Sigmoid colon (tissue), 7 donors: ENCODE results near the gene ANKRD60. TPM values are rescaled to one million over a fixed set of nuclear protein-coding genes. Genes with fewer than 3 reads are reported as not detected.
A peak's percentile ranks its signal among the peaks of the same experiment; 100 is the strongest.

Experiments used
- DNase-seq: peaks from one replicate; pipeline ENCODE4 v3.0.0-alpha.2; 2019
- H3K27ac ChIP-seq, 4 donors: fragments of 200-600 bp; sonication (generic); one replicate each; pipeline ENCODE4 v1.5.1; 2016 to 2019; ENCODE audit warnings: mild to moderate bottlenecking in 1 of 4
- H3K27me3 ChIP-seq, 3 donors: fragments of 200-600 bp; sonication (generic); one replicate each; pipeline ENCODE4 v1.5.1; 2019; ENCODE audit warnings: mild to moderate bottlenecking in 1 of 3
- H3K36me3 ChIP-seq, 4 donors: fragments of 200-600 bp; sonication (generic); one replicate each; pipeline ENCODE4 v1.5.1; 2016 to 2019
- H3K4me1 ChIP-seq, 4 donors: fragments of 200-600 bp; sonication (generic); one replicate each; pipeline ENCODE4 v1.5.1; 2017 to 2019
- H3K4me3 ChIP-seq, 4 donors: fragments of 200-600 bp; sonication (generic); one replicate each; pipeline ENCODE4 v1.5.1; 2017 to 2019; ENCODE audit warnings: mild to moderate bottlenecking in 2 of 4, moderate library complexity in 1 of 4
- H3K9me3 ChIP-seq, 4 donors: fragments of 200-600 bp in 3 of 4; sonication (generic) in 3 of 4; one replicate each; pipeline versions ENCODE4 v1.5.1 to v1.6.1; 2013 to 2019
- EP300 ChIP-seq, 4 donors: sonication (generic); formaldehyde crosslinking; IDR thresholded peaks; one replicate each; pipeline ENCODE4 v1.6.1; 2017; ENCODE audit warnings: antibody characterized with exemption in 4 of 4
- POLR2A ChIP-seq, 2 donors: fragments of 450-650 bp; IDR thresholded peaks; one replicate each; pipeline ENCODE4 v1.6.1; 2016; ENCODE audit warnings: antibody characterized with exemption in 2 of 2, mild to moderate bottlenecking in 2 of 2, moderate library complexity in 2 of 2
- POLR2AphosphoS5 ChIP-seq, 4 donors: sonication (generic); formaldehyde crosslinking; IDR thresholded peaks; one replicate each; pipeline ENCODE4 v1.6.1; 2017; ENCODE audit warnings: antibody characterized with exemption in 4 of 4
- WGBS, 2 donors: extraction: QIAGEN DNeasy Blood & Tissue Kit; methylation state at CpG; one replicate each; pipeline ENCODE4 v1.1.7; 2013; 5-methylcytosine and 5-hydroxymethylcytosine counted together
- intact Hi-C: fragments of 100-400 bp; cut with DNase I; formaldehyde crosslinking; loops from one replicate; pipeline ENCODE4 v1.15.1; 2023
- polyA plus RNA-seq, 3 donors: library from polyadenylated mRNA; stranded (reverse); fragments of 200-250 nt; gene quantifications; one replicate each; pipeline ENCODE4 v1.2.3, GENCODE V29; 2013
- total RNA-seq, 4 donors: library from RNA; depleted of rRNA; stranded (reverse); fragments of >200 nt; gene quantifications; one replicate each; pipeline ENCODE4 v1.1.0, GENCODE V29; 2016
- TF ChIP-seq, protein P1 (sequence below), 4 experiments: fragments of 450-650 bp in 3 of 4; fragments of 200-600 bp in 1 of 4; IDR thresholded peaks; one replicate each; pipeline ENCODE4 v1.5.1; 2016 to 2019; ENCODE audit warnings: antibody characterized with exemption in 4 of 4, mild to moderate bottlenecking in 3 of 4, moderate library complexity in 2 of 4
- donor health status: healthy with polysubstance abuse.
- donor health status: Bipolar disorder and iron deficiency.
- donor health status: healthy.

ANKRD60 gene
- total and polyA plus RNA-seq, 7 donors, result 0.82 TPM; not detected in 6

DNA sequence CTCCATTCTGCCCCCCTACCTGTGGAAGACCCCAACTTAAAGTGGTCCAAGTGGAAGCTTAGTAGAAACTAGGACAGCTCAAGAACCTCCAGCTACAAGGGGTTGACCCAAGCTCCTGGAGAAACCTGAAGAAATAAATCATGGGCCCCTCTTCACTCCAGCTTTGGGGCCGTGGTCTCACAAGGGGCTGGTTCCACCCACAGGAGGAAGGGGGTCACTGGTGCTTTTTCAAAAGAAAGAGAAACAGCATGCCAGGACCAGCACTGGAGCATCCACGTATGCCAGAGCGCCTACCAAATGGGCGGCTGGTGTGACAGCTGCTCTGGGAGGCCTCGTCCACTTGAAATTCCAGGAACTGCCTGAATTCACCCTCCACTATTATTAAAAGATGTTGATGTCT is 14.4 kb upstream of the ANKRD60 start:
- Histone ChIP-seq H3K4me3 (no peak overlapping the region), H3K27ac (no peak overlapping the region), H3K27me3 (no peaks in the 10 kb centered on the region), H3K36me3 (peaks cover 23 to 84% (median 43%) of the 10 kb centered on the region in 4 donors), H3K4me1 (no peaks in the 10 kb centered on the region), H3K9me3 (no peaks in the 10 kb centered on the region)
- DNase-seq, result no peak
- WGBS, 2 donors, result 97 to 98% methylated on average over 5 of the region's 5 CpGs
- no peak for TF ChIP-seq EP300 (IDR thresholded peaks at IDR 0.05)
- TF ChIP-seq POLR2A (IDR thresholded peaks at IDR 0.05), result no peak
- TF ChIP-seq POLR2AphosphoS5 (IDR thresholded peaks at IDR 0.05), result no peak
- TF ChIP-seq, protein P1, sequence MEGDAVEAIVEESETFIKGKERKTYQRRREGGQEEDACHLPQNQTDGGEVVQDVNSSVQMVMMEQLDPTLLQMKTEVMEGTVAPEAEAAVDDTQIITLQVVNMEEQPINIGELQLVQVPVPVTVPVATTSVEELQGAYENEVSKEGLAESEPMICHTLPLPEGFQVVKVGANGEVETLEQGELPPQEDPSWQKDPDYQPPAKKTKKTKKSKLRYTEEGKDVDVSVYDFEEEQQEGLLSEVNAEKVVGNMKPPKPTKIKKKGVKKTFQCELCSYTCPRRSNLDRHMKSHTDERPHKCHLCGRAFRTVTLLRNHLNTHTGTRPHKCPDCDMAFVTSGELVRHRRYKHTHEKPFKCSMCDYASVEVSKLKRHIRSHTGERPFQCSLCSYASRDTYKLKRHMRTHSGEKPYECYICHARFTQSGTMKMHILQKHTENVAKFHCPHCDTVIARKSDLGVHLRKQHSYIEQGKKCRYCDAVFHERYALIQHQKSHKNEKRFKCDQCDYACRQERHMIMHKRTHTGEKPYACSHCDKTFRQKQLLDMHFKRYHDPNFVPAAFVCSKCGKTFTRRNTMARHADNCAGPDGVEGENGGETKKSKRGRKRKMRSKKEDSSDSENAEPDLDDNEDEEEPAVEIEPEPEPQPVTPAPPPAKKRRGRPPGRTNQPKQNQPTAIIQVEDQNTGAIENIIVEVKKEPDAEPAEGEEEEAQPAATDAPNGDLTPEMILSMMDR (IDR thresholded peaks at IDR 0.05), result no peak
- intact Hi-C loops, result loop anchor here (10.0 kb wide), 1 partner anchor 122 kb away; no protein-coding TSS in a partner anchor

DNA sequence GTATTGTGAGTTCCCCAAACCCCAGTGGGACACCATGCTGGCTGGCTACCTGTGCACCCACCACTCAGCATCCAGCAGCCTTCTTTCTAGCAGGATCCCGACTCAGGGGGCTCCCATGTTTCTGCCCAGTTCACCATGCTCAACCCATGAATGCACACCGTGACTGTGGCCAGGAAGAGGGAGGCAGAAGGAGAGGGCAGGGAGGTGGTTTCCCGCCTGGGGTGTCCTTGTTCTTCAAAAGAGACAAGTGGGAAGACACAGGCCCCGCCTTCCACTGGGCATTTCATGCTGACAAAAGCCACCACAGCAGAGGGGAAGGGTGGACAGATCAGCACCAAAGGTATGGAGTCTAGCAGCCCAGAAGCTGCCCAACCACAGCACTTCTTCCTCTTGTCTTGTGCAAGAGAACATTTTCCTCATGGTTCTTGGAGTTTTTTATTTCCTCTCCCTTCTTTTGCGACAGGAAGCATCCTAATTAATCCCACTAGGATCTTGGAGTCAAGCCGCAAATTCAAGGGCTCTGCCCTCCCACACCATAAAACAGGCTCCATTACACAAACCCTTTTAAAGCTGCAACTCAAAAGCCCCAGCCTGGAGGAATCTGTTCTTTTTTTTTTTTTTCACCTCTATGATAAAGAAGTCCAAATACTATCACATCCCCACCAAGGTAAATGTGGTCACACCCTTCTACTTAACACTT is 13.5 kb upstream of the ANKRD60 start:
- Histone ChIP-seq H3K27me3 (no peaks in the 10 kb centered on the region), H3K36me3 (peaks cover 23 to 75% (median 40%) of the 10 kb centered on the region in 4 donors), H3K4me3 (no peak overlapping the region), H3K4me1 (peaks cover 0 to 6% (median 3%) of the 10 kb centered on the region in 4 donors), H3K27ac (no peak overlapping the region), H3K9me3 (no peaks in the 10 kb centered on the region)
- 86 to 87% methylated on average over 6 of the region's 6 CpGs for WGBS, 2 donors
- intact Hi-C loops, result loop anchor here (10.0 kb wide), 1 partner anchor 123 kb away; no protein-coding TSS in a partner anchor
- DNase-seq, result peak; percentile 48
- TF ChIP-seq, protein P1 (IDR thresholded peaks at IDR 0.05), result no peak
- TF ChIP-seq EP300 (IDR thresholded peaks at IDR 0.05) (no peak), POLR2A (IDR thresholded peaks at IDR 0.05) (no peak), POLR2AphosphoS5 (IDR thresholded peaks at IDR 0.05) (no peak)

DNA sequence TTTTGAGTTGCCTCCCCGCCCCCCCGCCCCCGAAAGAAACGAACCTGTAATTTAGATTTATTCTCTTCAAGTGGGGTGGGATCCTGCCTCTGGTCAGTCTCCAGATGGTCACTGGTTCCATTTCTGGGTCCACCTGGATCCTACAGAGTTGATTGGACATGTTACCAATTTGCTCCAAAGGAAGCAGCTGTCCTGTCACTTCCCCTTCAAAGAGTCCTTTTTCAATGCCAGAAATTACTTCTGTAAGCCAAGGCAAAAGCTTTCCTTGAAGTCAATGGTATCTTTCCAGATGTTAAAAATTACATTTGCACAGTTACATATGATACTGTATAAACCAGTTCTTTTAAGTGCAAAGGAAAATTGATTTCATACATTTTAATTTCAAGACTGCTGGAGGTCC is 12.0 kb upstream of the ANKRD60 start:
- no peak for DNase-seq
- no peak overlapping the region for H3K4me3 ChIP-seq
- no peaks in the 10 kb centered on the region for H3K9me3 ChIP-seq
- H3K4me1 ChIP-seq, result peaks cover 0 to 11% (median 3%) of the 10 kb centered on the region in 4 donors
- WGBS, 2 donors, result 94 to 95% methylated on average over 4 of the region's 4 CpGs
- intact Hi-C loops, result loop anchor here (10.0 kb wide), 1 partner anchor 124 kb away; no protein-coding TSS in a partner anchor
- H3K27ac ChIP-seq, result no peak overlapping the region
- H3K27me3 ChIP-seq, result no peaks in the 10 kb centered on the region
- no peak for TF ChIP-seq EP300 (IDR thresholded peaks at IDR 0.05)
- TF ChIP-seq POLR2AphosphoS5 (IDR thresholded peaks at IDR 0.05), result no peak
- TF ChIP-seq, protein P1 (IDR thresholded peaks at IDR 0.05), result no peak
- no peak for TF ChIP-seq POLR2A (IDR thresholded peaks at IDR 0.05)
- H3K36me3 ChIP-seq, result peaks cover 13 to 62% (median 32%) of the 10 kb centered on the region in 4 donors

DNA sequence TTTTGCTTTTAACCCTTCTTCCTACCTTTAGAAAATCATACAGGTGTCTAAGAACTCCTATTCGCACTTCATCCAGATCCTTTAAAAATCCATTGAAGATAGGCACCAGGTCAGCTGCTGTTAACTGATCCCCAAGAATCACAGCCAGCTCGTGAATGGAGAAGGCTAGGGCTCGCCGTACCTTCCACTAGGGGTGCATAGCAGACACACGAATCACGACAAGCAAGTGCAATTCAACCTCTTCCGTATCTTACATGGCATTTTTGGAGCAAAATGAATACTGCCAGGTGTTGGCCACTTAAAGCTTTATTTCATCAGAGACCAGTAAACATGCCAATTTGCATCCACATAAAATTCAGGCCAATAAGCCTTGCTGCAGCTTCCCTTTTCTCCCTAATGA is 10.8 kb upstream of the ANKRD60 start:
- Histone ChIP-seq H3K9me3 (no peaks in the 10 kb centered on the region), H3K36me3 (peaks cover 11 to 61% (median 22%) of the 10 kb centered on the region in 4 donors), H3K4me1 (peaks cover 0 to 11% (median 3%) of the 10 kb centered on the region in 4 donors), H3K27me3 (no peaks in the 10 kb centered on the region), H3K27ac (no peak overlapping the region), H3K4me3 (no peak overlapping the region)
- 91 to 93% methylated on average over 7 of the region's 7 CpGs for WGBS, 2 donors
- TF ChIP-seq POLR2A (IDR thresholded peaks at IDR 0.05) (no peak), POLR2AphosphoS5 (IDR thresholded peaks at IDR 0.05) (no peak), EP300 (IDR thresholded peaks at IDR 0.05) (no peak)
- TF ChIP-seq, protein P1 (IDR thresholded peaks at IDR 0.05), result no peak
- intact Hi-C loops, result loop anchor here (5.0 to 10.0 kb wide), 3 partner anchors 613 to 986 kb away; partner anchors contain the start of genes GNAS and GNAS-AS1
- no peak for DNase-seq
